Endothelial cell of umbilical vein (primary cell): ENCODE measurements around the gene KRTAP10-10. TPM values are rescaled to one million over a fixed set of nuclear protein-coding genes. Genes with fewer than 3 reads are reported as not detected.
"Not testable (repeated sequence)": the region's sequence is repeated elsewhere in the genome, so short reads cannot be mapped to it uniquely, and the experiment has no call there.

Experiments
- BruUV-seq: library from RNA; stranded (reverse); fragments of 400-500 nt; replicated peaks from 2 replicates; lab custom pipeline; 2021; lab: Mats Ljungman, UMichigan
- CTCF ChIA-PET: fragments of 300-600, 350-600 bp; sonication (Branson Sonifier 250); formaldehyde crosslinking; loops from one replicate; lab custom pipeline; 2021; ENCODE audit warnings: antibody characterized with exemption, inconsistent platforms; lab: Charles Lee
- POLR2A ChIA-PET: fragments of 300-600, 350-600 bp; sonication (Branson Sonifier 250); formaldehyde crosslinking; loops from one replicate; lab custom pipeline; 2021; ENCODE audit warnings: antibody characterized with exemption, inconsistent platforms; lab: Charles Lee
- DNase-seq: peaks from one replicate; pipeline ENCODE4 v3.0.0-alpha.2; 2011; ENCODE audit warnings: low read depth, low spot score
- FAIRE-seq: peaks from 2 replicates; lab custom pipeline; 2011; peaks lifted over from hg19 to GRCh38; lab: Jason Lieb, UNC
- H2AFZ ChIP-seq: 2 replicates; pipeline ENCODE4 v1.6.0; 2012; ENCODE audit warnings: low read depth, low read length, control low read depth, inconsistent platforms
- H3K27ac ChIP-seq: 2 replicates; pipeline ENCODE4 v1.5.1; 2011; ENCODE audit warnings: low read depth, mild to moderate bottlenecking, control low read depth, low read length, moderate library complexity; ENCODE audit not compliant: insufficient read depth
- H3K27me3 ChIP-seq, 2 experiments: 2 replicates each; pipeline versions ENCODE4 v1.6.0 to v1.6.1; 2011; ENCODE audit warnings: low read length in 2 of 2, mixed read lengths in 1 of 2; ENCODE audit not compliant: control insufficient read depth in 2 of 2, insufficient read depth in 2 of 2
- H3K36me3 ChIP-seq, 2 experiments: 2 replicates in 1 of 2; 3 replicates in 1 of 2; pipeline ENCODE4 v1.5.1; 2011; ENCODE audit warnings: low read length in 2 of 2, mild to moderate bottlenecking in 1 of 2, moderate library complexity in 1 of 2; ENCODE audit not compliant: control insufficient read depth in 2 of 2, insufficient read depth in 2 of 2; ENCODE audit errors: extremely low read depth in 1 of 2
- H3K4me1 ChIP-seq: 3 replicates; pipeline ENCODE4 v1.5.1; 2011; ENCODE audit warnings: mild to moderate bottlenecking, low read length; ENCODE audit not compliant: control insufficient read depth, insufficient read depth; ENCODE audit errors: extremely low read depth
- H3K4me2 ChIP-seq: 2 replicates; pipeline ENCODE4 v1.6.1; 2011; ENCODE audit warnings: low read length, control low read depth, mixed read lengths; ENCODE audit not compliant: insufficient read depth
- H3K4me3 ChIP-seq, 3 experiments: fragments of 200-600 bp in 1 of 3; sonication (generic), shearing (Covaris generic) in 1 of 3; replicated peaks in 1 of 3; 2 replicates each; pipeline ENCODE4 v1.5.1; 2011 to 2016; ENCODE audit warnings: control low read depth in 3 of 3, low read length in 3 of 3, mild to moderate bottlenecking in 2 of 3, inconsistent platforms in 1 of 3, low read depth in 1 of 3, moderate library complexity in 1 of 3; ENCODE audit not compliant: insufficient read depth in 1 of 3
- H3K79me2 ChIP-seq: 2 replicates; pipeline ENCODE4 v1.6.0; 2012; ENCODE audit warnings: low read length, inconsistent platforms; ENCODE audit not compliant: control insufficient read depth, insufficient read depth
- H3K9ac ChIP-seq: replicated peaks from 2 replicates; pipeline ENCODE3; 2011; ENCODE audit warnings: low read length, control low read depth; ENCODE audit not compliant: insufficient read depth; ENCODE audit errors: extremely low read depth
- H3K9me1 ChIP-seq: replicated peaks from 3 replicates; pipeline ENCODE4 v1.6.0; 2011; ENCODE audit warnings: mild to moderate bottlenecking, low read length; ENCODE audit not compliant: control insufficient read depth, insufficient read depth; ENCODE audit errors: extremely low read depth
- H3K9me3 ChIP-seq: replicated peaks from 2 replicates; pipeline ENCODE4 v1.5.1; 2012; ENCODE audit warnings: low read length, inconsistent platforms; ENCODE audit not compliant: control insufficient read depth, insufficient read depth
- H4K20me1 ChIP-seq: replicated peaks from 2 replicates; pipeline ENCODE3; 2011; ENCODE audit warnings: mild to moderate bottlenecking, low read length; ENCODE audit not compliant: control insufficient read depth, insufficient read depth; ENCODE audit errors: extremely low read depth
- CTCF ChIP-seq, 2 donors: IDR thresholded peaks; 1 replicate in 1 of 2; 2 replicates in 1 of 2; pipeline ENCODE4 v1.5.1; 2011; ENCODE audit warnings: low read length in 2 of 2, mild to moderate bottlenecking in 2 of 2, moderate library complexity in 2 of 2, control low read depth in 1 of 2, inconsistent platforms in 1 of 2, low read depth in 1 of 2; ENCODE audit not compliant: insufficient read depth in 1 of 2; ENCODE audit errors: extremely low read depth in 1 of 2
- EZH2 ChIP-seq: IDR thresholded peaks from 2 replicates; pipeline ENCODE4 v1.6.1; 2012; ENCODE audit warnings: borderline replicate concordance, low read depth, mild to moderate bottlenecking, moderate library complexity, low read length, inconsistent platforms; ENCODE audit not compliant: severe bottlenecking
- FOS ChIP-seq: IDR thresholded peaks from 2 replicates; pipeline ENCODE4 v1.6.1; 2011; ENCODE audit warnings: mild to moderate bottlenecking, low read length, moderate library complexity, borderline replicate concordance; ENCODE audit not compliant: insufficient read depth
- GATA2 ChIP-seq: IDR thresholded peaks from 2 replicates; pipeline ENCODE4 v1.7.0; 2011; ENCODE audit warnings: low read depth, mild to moderate bottlenecking, moderate library complexity, mixed read lengths, low read length; ENCODE audit not compliant: insufficient read length, insufficient read depth
- JUN ChIP-seq: IDR thresholded peaks from 2 replicates; pipeline ENCODE4 v1.6.1; 2011; ENCODE audit warnings: borderline replicate concordance, low read depth; ENCODE audit not compliant: insufficient read length, insufficient read depth
- MYC ChIP-seq: IDR thresholded peaks from one replicate; pipeline ENCODE4 v1.6.1; 2011; ENCODE audit warnings: mild to moderate bottlenecking, low read depth, low read length
- POLR2A ChIP-seq: IDR thresholded peaks from 2 replicates; pipeline ENCODE4 v1.6.1; 2012; ENCODE audit warnings: low read depth, mild to moderate bottlenecking, control low read depth, low read length
- POLR2AphosphoS5 ChIP-seq: IDR thresholded peaks from 2 replicates; pipeline ENCODE4 v1.6.1; 2012; ENCODE audit warnings: low read depth, mild to moderate bottlenecking, control low read depth, low read length, moderate library complexity; ENCODE audit not compliant: insufficient read depth
- dilution Hi-C: fragments of 300-500 bp; cut with MboI; formaldehyde crosslinking; loops from one replicate; pipeline ENCODE4 v1.15.0; 2019; ENCODE audit warnings: low sequenced_read_pairs; ENCODE audit not compliant: extremely low pct_ligation_motif_present
- intact Hi-C: fragments of 100-400 bp; cut with micrococcal nuclease; formaldehyde crosslinking; loops from one replicate; pipeline ENCODE4 v1.10.0; 2022
- polyA plus RNA-seq, 4 experiments: library from polyadenylated mRNA; depleted of rRNA in 3 of 4; stranded (reverse) in 3 of 4; unstranded in 1 of 4; fragments of >200 nt; gene quantifications; 2 replicates each; pipeline versions ENCODE4 v1.2.1 to v1.2.3, GENCODE V29; 2011 to 2012; ENCODE audit warnings: missing spikeins in 1 of 4
- total RNA-seq: library from RNA; stranded (reverse); gene quantifications from 2 replicates; pipeline ENCODE4 v1.2.3, GENCODE V29; 2021
- TF ChIP-seq, protein P1 (sequence below): IDR thresholded peaks from 2 replicates; pipeline ENCODE4 v1.6.1; 2011; ENCODE audit not compliant: insufficient read depth, insufficient read length

The KRTAP10-10 gene
- total and polyA plus RNA-seq, 2 donors (not counting 3 experiments of a cell fraction or from before 2014, with no cell fraction given): not detected

- Histone ChIP-seq H3K9me3 (no peaks in the 10 kb centered on the region), H2AFZ (no peak within 1 kb of the TSS), H3K27me3 (no peaks in the 10 kb centered on the region), H3K27ac (no peak within 1 kb of the TSS), H3K4me1 (no peaks in the 10 kb centered on the region), H4K20me1 (no peaks in the 10 kb centered on the region), H3K4me3 (no peak within 1 kb of the TSS), H3K79me2 (no peaks in the 10 kb centered on the region), H3K9me1 (no peaks in the 10 kb centered on the region), H3K9ac (no peak within 1 kb of the TSS), H3K36me3 (no peaks in the 10 kb centered on the region), H3K4me2 (no peak within 1 kb of the TSS)
- dilution Hi-C loops: no loop called here
- CTCF ChIA-PET: no interaction called here
- BruUV-seq: no TSS peak
- no peak for FAIRE-seq
- TF ChIP-seq POLR2AphosphoS5 (no peak), FOS (no peak), CTCF (IDR thresholded peaks at IDR 0.05; ENCODE audit: extremely low read depth in 1 of 2, insufficient read depth in 1 of 2, low read depth in 1 of 2, low read length in 2 of 2) (no peak), POLR2A (no peak), JUN (no peak), MYC (no peak), EZH2 (no peak), GATA2 (no peak)
- TF ChIP-seq, protein P1, sequence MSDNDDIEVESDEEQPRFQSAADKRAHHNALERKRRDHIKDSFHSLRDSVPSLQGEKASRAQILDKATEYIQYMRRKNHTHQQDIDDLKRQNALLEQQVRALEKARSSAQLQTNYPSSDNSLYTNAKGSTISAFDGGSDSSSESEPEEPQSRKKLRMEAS: no peak
- DNase-seq: no peak
- POLR2A ChIA-PET: no interaction called here
- intact Hi-C loops: no loop called here
These were observed 10.4 kb upstream of the KRTAP10-10 start, which contains the start of gene KRTAP10-9 for GRCh38 chr21:44626673-44627143. Gene KRTAP10-9 (plus strand): TSS chr21:44627093. CDS start chr21:44627172, 79 bp downstream.

- H3K36me3 ChIP-seq, H4K20me1 ChIP-seq, POLR2A ChIA-PET, CTCF ChIA-PET, H3K79me2 ChIP-seq, dilution Hi-C loops, H3K27ac ChIP-seq, H2AFZ ChIP-seq, H3K4me1 ChIP-seq, H3K9me3 ChIP-seq, BruUV-seq, intact Hi-C loops, H3K4me2 ChIP-seq, H3K27me3 ChIP-seq, FAIRE-seq, H3K9me1 ChIP-seq, H3K9ac ChIP-seq, DNase-seq, H3K4me3 ChIP-seq: not testable (repeated sequence)
These were observed 9.9 kb upstream of the KRTAP10-10 start for GRCh38 chr21:44627181-44627822.
